Gastroesophageal sphincter (tissue), 3 donors: ENCODE data around the gene PTMS.
A peak's percentile ranks its signal among the peaks of the same experiment; 100 is the strongest.

Experiments
- EP300 ChIP-seq: sonication (generic); formaldehyde crosslinking; IDR thresholded peaks from one replicate; pipeline ENCODE4 v1.6.1; 2017; ENCODE audit warnings: antibody characterized with exemption, mild to moderate bottlenecking
- POLR2A ChIP-seq, 2 donors: fragments of 450-650 bp; IDR thresholded peaks; one replicate each; pipeline ENCODE4 v1.6.1; 2017; ENCODE audit warnings: antibody characterized with exemption in 2 of 2, mild to moderate bottlenecking in 2 of 2, moderate library complexity in 1 of 2
- POLR2AphosphoS5 ChIP-seq: sonication (generic); formaldehyde crosslinking; IDR thresholded peaks from one replicate; pipeline ENCODE4 v1.6.1; 2017; ENCODE audit warnings: antibody characterized with exemption
- TF ChIP-seq, protein P1 (sequence below), 4 experiments: fragments of 200-600 bp in 2 of 4; fragments of 450-650 bp in 2 of 4; sonication (generic) in 1 of 4; IDR thresholded peaks; one replicate each; pipeline ENCODE4 v1.5.1; 2017 to 2019; ENCODE audit warnings: antibody characterized with exemption in 4 of 4, mild to moderate bottlenecking in 2 of 4, moderate library complexity in 2 of 4

DNA sequence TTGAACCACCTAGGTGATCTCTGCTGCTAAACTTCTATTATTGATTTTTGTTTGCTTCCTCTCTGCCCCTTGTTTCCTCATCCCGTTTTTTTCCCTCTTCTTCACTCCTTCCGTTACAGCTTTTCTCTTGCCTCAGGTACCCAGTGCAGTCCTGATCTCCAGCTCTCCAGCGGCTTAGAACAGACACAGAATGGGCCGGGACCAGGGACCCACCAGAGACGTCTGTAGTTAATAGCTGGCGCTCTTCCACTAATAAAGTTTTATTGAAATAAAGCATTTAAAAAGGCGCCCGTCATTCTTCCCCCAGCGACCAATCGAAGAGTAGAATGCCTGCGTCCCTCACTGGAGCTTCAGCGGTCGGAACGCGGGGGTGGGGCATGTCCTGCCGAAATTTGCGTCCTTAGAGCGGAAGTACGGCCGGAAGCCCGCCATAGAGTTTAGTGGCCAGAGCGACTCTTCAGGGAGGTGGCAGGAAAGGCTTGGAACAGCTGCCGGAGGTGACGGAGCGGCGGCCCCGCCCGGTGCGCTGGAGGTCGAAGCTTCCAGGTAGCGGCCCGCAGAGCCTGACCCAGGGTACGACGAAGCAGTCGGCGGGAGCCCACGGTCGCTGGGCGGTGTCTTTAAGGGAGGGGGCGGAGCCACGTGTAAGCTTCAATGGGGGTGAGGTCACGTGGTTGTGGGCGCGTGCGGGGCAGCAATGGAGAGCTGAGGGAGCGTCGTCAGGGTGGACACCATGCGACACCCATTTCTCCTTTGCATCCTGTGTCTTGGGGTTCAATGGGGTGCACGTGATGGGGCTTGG lies 42.4 kb upstream of the PTMS start, which contains the start of gene COPS7A:
- TF ChIP-seq, protein P1, sequence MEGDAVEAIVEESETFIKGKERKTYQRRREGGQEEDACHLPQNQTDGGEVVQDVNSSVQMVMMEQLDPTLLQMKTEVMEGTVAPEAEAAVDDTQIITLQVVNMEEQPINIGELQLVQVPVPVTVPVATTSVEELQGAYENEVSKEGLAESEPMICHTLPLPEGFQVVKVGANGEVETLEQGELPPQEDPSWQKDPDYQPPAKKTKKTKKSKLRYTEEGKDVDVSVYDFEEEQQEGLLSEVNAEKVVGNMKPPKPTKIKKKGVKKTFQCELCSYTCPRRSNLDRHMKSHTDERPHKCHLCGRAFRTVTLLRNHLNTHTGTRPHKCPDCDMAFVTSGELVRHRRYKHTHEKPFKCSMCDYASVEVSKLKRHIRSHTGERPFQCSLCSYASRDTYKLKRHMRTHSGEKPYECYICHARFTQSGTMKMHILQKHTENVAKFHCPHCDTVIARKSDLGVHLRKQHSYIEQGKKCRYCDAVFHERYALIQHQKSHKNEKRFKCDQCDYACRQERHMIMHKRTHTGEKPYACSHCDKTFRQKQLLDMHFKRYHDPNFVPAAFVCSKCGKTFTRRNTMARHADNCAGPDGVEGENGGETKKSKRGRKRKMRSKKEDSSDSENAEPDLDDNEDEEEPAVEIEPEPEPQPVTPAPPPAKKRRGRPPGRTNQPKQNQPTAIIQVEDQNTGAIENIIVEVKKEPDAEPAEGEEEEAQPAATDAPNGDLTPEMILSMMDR (IDR thresholded peaks at IDR 0.05) = peak in 1 of 4 experiments; percentile 23
- TF ChIP-seq POLR2A (IDR thresholded peaks at IDR 0.05) = peak; percentile 47 to 50
- no peak for TF ChIP-seq EP300
- peak; percentile 81 for TF ChIP-seq POLR2AphosphoS5
